ENCODE data around the gene ANKLE1.

DNA sequence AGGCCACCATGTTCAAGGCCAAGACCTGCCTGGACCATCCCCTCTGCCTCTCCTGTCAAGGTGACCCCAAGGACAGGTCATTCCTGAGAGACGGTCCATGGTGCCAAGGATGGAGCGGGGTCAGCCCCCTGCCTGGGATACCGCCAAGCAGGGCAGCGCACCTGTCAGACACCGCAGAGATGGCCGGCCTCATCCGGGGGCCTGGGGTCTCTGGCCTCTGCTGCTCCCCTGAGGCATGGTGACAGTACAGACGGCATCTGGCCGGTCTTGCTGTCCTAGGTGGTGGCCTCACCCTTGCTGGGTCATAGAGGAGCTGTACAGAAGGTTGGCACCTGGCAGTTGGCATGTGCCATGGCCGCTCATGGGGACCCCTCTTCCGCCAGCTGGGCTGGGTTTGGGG, 38.7 kb downstream of the ANKLE1 start:
- TF ChIP-seq, protein P1, sequence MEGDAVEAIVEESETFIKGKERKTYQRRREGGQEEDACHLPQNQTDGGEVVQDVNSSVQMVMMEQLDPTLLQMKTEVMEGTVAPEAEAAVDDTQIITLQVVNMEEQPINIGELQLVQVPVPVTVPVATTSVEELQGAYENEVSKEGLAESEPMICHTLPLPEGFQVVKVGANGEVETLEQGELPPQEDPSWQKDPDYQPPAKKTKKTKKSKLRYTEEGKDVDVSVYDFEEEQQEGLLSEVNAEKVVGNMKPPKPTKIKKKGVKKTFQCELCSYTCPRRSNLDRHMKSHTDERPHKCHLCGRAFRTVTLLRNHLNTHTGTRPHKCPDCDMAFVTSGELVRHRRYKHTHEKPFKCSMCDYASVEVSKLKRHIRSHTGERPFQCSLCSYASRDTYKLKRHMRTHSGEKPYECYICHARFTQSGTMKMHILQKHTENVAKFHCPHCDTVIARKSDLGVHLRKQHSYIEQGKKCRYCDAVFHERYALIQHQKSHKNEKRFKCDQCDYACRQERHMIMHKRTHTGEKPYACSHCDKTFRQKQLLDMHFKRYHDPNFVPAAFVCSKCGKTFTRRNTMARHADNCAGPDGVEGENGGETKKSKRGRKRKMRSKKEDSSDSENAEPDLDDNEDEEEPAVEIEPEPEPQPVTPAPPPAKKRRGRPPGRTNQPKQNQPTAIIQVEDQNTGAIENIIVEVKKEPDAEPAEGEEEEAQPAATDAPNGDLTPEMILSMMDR (conservative IDR thresholded peaks at IDR 0.05; ENCODE audit: low read length) = no peak
- TF ChIP-seq EZH2phosphoT487 (IDR thresholded peaks at IDR 0.05; ENCODE audit: borderline replicate concordance) = no peak
